Adipocyte (in vitro differentiated cells): ENCODE data around the gene RGS18.

Experiments used
- DNase-seq: peaks from one replicate; pipeline ENCODE4 v3.0.0-alpha.2; 2015; ENCODE audit warnings: low read depth
- H3K27me3 ChIP-seq: replicated peaks from 2 replicates; pipeline ENCODE4 v1.7.0; 2013; ENCODE audit warnings: mild to moderate bottlenecking, low read length, moderate library complexity; ENCODE audit not compliant: control insufficient read depth, insufficient read depth
- H3K36me3 ChIP-seq: 2 replicates; pipeline ENCODE4 v1.7.0; 2013; ENCODE audit warnings: low read length, mild to moderate bottlenecking, moderate library complexity; ENCODE audit not compliant: control insufficient read depth, insufficient read depth, severe bottlenecking
- H3K4me1 ChIP-seq: 2 replicates; pipeline ENCODE4 v1.7.0; 2013; ENCODE audit warnings: mild to moderate bottlenecking, low read length, moderate library complexity; ENCODE audit not compliant: control insufficient read depth, insufficient read depth
- H3K4me3 ChIP-seq: 2 replicates; pipeline ENCODE4 v1.7.0; 2013; ENCODE audit warnings: mild to moderate bottlenecking, low read length, moderate library complexity
- H3K9ac ChIP-seq: 2 replicates; pipeline ENCODE4 v1.7.0; 2013; ENCODE audit warnings: mild to moderate bottlenecking, low read length, moderate library complexity
- H3K9me3 ChIP-seq: 2 replicates; pipeline ENCODE4 v1.7.0; 2013; ENCODE audit warnings: mild to moderate bottlenecking, low read length, moderate library complexity; ENCODE audit not compliant: control insufficient read depth

The RGS18 gene

GRCh38 chr1:192133350-192133926, 24.8 kb upstream of the RGS18 start:
- H3K36me3 ChIP-seq = no peaks in the 10 kb centered on the region
- H3K4me3 ChIP-seq = no peak overlapping the region
- H3K9me3 ChIP-seq = no peaks in the 10 kb centered on the region
- H3K9ac ChIP-seq = no peak overlapping the region
- peak; percentile 71 for DNase-seq
- H3K27me3 ChIP-seq = no peaks in the 10 kb centered on the region
- H3K4me1 ChIP-seq = no peaks in the 10 kb centered on the region

GRCh38 chr1:192140382-192140781, 17.9 kb upstream of the RGS18 start:
- Histone ChIP-seq H3K9ac (no peak overlapping the region), H3K4me3 (no peak overlapping the region), H3K4me1 (peaks cover 3% of the 10 kb centered on the region), H3K27me3 (no peaks in the 10 kb centered on the region), H3K9me3 (no peaks in the 10 kb centered on the region), H3K36me3 (no peaks in the 10 kb centered on the region)
- DNase-seq = no peak

GRCh38 chr1:192147221-192147620, 11.0 kb upstream of the RGS18 start:
- Histone ChIP-seq H3K36me3 (no peaks in the 10 kb centered on the region), H3K9me3 (no peaks in the 10 kb centered on the region), H3K9ac (no peak overlapping the region), H3K27me3 (no peaks in the 10 kb centered on the region), H3K4me3 (no peak overlapping the region), H3K4me1 (no peaks in the 10 kb centered on the region)
- DNase-seq = no peak

- Histone ChIP-seq H3K27me3 (no peaks in the 10 kb centered on the region), H3K36me3 (no peaks in the 10 kb centered on the region), H3K4me3 (no peak overlapping the region), H3K9me3 (no peaks in the 10 kb centered on the region), H3K9ac (no peak overlapping the region), H3K4me1 (no peaks in the 10 kb centered on the region)
- no peak for DNase-seq
These were observed 10.6 kb upstream of the RGS18 start for GRCh38 chr1:192147696-192148095.

- Histone ChIP-seq H3K4me1 (no peaks in the 10 kb centered on the region), H3K4me3 (no peak overlapping the region), H3K36me3 (no peaks in the 10 kb centered on the region), H3K27me3 (no peaks in the 10 kb centered on the region), H3K9me3 (no peaks in the 10 kb centered on the region), H3K9ac (no peak overlapping the region)
- no peak for DNase-seq
These were observed 7.1 kb upstream of the RGS18 start for GRCh38 chr1:192151176-192151575.

- DNase-seq = peak; percentile 51
- Histone ChIP-seq H3K4me1 (no peaks in the 10 kb centered on the region), H3K36me3 (no peaks in the 10 kb centered on the region), H3K9me3 (no peaks in the 10 kb centered on the region), H3K9ac (no peak overlapping the region), H3K27me3 (no peaks in the 10 kb centered on the region), H3K4me3 (no peak overlapping the region)
These were observed 5.0 kb upstream of the RGS18 start for GRCh38 chr1:192153276-192153675.

GRCh38 chr1:192157067-192157466, 1.2 kb upstream of the RGS18 start:
- DNase-seq = no peak
- no peak overlapping the region for H3K9ac ChIP-seq

GRCh38 chr1:192159014-192159413, 752 bp downstream of the RGS18 start:
- Histone ChIP-seq H3K9ac (no peak overlapping the region), H3K4me3 (no peak overlapping the region), H3K36me3 (no peaks in the 10 kb centered on the region), H3K9me3 (no peaks in the 10 kb centered on the region), H3K27me3 (no peaks in the 10 kb centered on the region), H3K4me1 (no peaks in the 10 kb centered on the region)
- no peak for DNase-seq

More at GRCh38 chr1:192157067-192157466, 1.2 kb upstream of the RGS18 start:
- H3K27me3 ChIP-seq = no peaks in the 10 kb centered on the region
- no peaks in the 10 kb centered on the region for H3K9me3 ChIP-seq
- H3K36me3 ChIP-seq = no peaks in the 10 kb centered on the region
- no peak overlapping the region for H3K4me3 ChIP-seq
- H3K4me1 ChIP-seq = no peaks in the 10 kb centered on the region

- Histone ChIP-seq H3K4me3 (no peak overlapping the region), H3K4me1 (no peaks in the 10 kb centered on the region), H3K9me3 (no peaks in the 10 kb centered on the region), H3K27me3 (no peaks in the 10 kb centered on the region), H3K9ac (no peak overlapping the region), H3K36me3 (no peaks in the 10 kb centered on the region)
- DNase-seq = no peak
These were observed 1.5 kb downstream of the RGS18 start for GRCh38 chr1:192159781-192160180.

GRCh38 chr1:192160196-192160595, 1.9 kb downstream of the RGS18 start:
- no peak for DNase-seq
- H3K4me1 ChIP-seq = no peaks in the 10 kb centered on the region
- no peaks in the 10 kb centered on the region for H3K27me3 ChIP-seq
- H3K9me3 ChIP-seq = peaks cover 2% of the 10 kb centered on the region
- no peak overlapping the region for H3K4me3 ChIP-seq
- H3K9ac ChIP-seq = no peak overlapping the region
- no peaks in the 10 kb centered on the region for H3K36me3 ChIP-seq

- DNase-seq = no peak
These were observed 3.7 kb downstream of the RGS18 start for GRCh38 chr1:192161976-192162375.

GRCh38 chr1:192162376-192162775, 4.1 kb downstream of the RGS18 start:
- H3K4me1 ChIP-seq = no peaks in the 10 kb centered on the region
- no peaks in the 10 kb centered on the region for H3K36me3 ChIP-seq
- H3K4me3 ChIP-seq = no peak overlapping the region
- H3K9ac ChIP-seq = no peak overlapping the region
- no peaks in the 10 kb centered on the region for H3K27me3 ChIP-seq
- H3K9me3 ChIP-seq = peaks cover 2% of the 10 kb centered on the region
- DNase-seq = no peak

More at GRCh38 chr1:192161976-192162375, 3.7 kb downstream of the RGS18 start:
- no peaks in the 10 kb centered on the region for H3K27me3 ChIP-seq
- H3K4me3 ChIP-seq = no peak overlapping the region
- peaks cover 2% of the 10 kb centered on the region for H3K9me3 ChIP-seq
- H3K4me1 ChIP-seq = no peaks in the 10 kb centered on the region
- no peak overlapping the region for H3K9ac ChIP-seq
- H3K36me3 ChIP-seq = no peaks in the 10 kb centered on the region
